ENCODE measurements around the gene ERICH4.

GRCh38 chr19:41462497-41462896, 19.5 kb downstream of the ERICH4 start:
- no peak for TF ChIP-seq CTCF (conservative IDR thresholded peaks at IDR 0.05; ENCODE audit: low read length)
- no peak for TF ChIP-seq EZH2phosphoT487 (IDR thresholded peaks at IDR 0.05; ENCODE audit: borderline replicate concordance, low read depth, low read length)

All from OCI-LY7 (cell line).